SK-N-MC (cell line): ENCODE measurements around the gene TMEM131L.
"Not testable (repeated sequence)": the region's sequence is repeated elsewhere in the genome, so short reads cannot be mapped to it uniquely, and the experiment has no call there.

ENCODE experiments used
- DNase-seq: peaks from one replicate; pipeline ENCODE4 v3.0.0-alpha.2; 2011; ENCODE audit warnings: low read depth, low spot score
- H3K27ac ChIP-seq: fragments of 200-600 bp; sonication (generic); 2 replicates; pipeline ENCODE4 v1.5.1; 2016; ENCODE audit warnings: mixed run types
- H3K36me3 ChIP-seq: fragments of 200-600 bp; sonication (generic); 2 replicates; pipeline ENCODE4 v1.6.1; 2017; ENCODE audit warnings: antibody characterized with exemption, low read length, mixed read lengths; ENCODE audit not compliant: insufficient read depth
- H3K4me3 ChIP-seq: fragments of 200-600 bp; sonication (generic); 2 replicates; pipeline ENCODE4 v1.5.1; 2016
- H3K9ac ChIP-seq: fragments of 200-600 bp; sonication (generic); 2 replicates; pipeline ENCODE4 v1.8.0; 2017; ENCODE audit warnings: mixed run types, mixed read lengths; ENCODE audit not compliant: insufficient read length
- H3K9me3 ChIP-seq: fragments of 200-600 bp; sonication (generic); 2 replicates; pipeline ENCODE4 v1.6.1; 2017; ENCODE audit warnings: low read depth, mild to moderate bottlenecking, antibody characterized with exemption, low read length, moderate library complexity, mixed read lengths
- EZH2 ChIP-seq: fragments of 200-600 bp; sonication (generic); IDR thresholded peaks from one replicate; pipeline ENCODE4 v1.6.1; 2017; ENCODE audit warnings: antibody characterized with exemption
- FOXP2 ChIP-seq: optimal IDR thresholded peaks from 2 replicates; pipeline ENCODE3; 2011; ENCODE audit warnings: mild to moderate bottlenecking, moderate library complexity; ENCODE audit not compliant: insufficient read depth; ENCODE audit errors: extremely low read length, control extremely low read depth
- POLR2AphosphoS5 ChIP-seq: IDR thresholded peaks from 2 replicates; pipeline ENCODE4 v1.6.1; 2012; ENCODE audit warnings: mild to moderate bottlenecking, low read depth, low read length, borderline replicate concordance

TMEM131L gene

GRCh38 chr4:153541456-153542096 is 75.4 kb downstream of the TMEM131L start:
- H3K36me3 ChIP-seq, result no peaks in the 10 kb centered on the region
- no peak for DNase-seq
- no peak overlapping the region for H3K4me3 ChIP-seq
- no peak overlapping the region for H3K9ac ChIP-seq
- H3K9me3 ChIP-seq, result no peaks in the 10 kb centered on the region
- no peak for TF ChIP-seq POLR2AphosphoS5
- no peak for TF ChIP-seq EZH2
- TF ChIP-seq FOXP2, result no peak
- no peak overlapping the region for H3K27ac ChIP-seq

GRCh38 chr4:153542131-153542530 is 76.0 kb downstream of the TMEM131L start:
- no peaks in the 10 kb centered on the region for H3K36me3 ChIP-seq
- DNase-seq, result no peak
- H3K9me3 ChIP-seq, result no peaks in the 10 kb centered on the region
- no peak overlapping the region for H3K4me3 ChIP-seq
- H3K27ac ChIP-seq, result no peak overlapping the region
- H3K9ac ChIP-seq, result no peak overlapping the region
- TF ChIP-seq FOXP2 (no peak), EZH2 (no peak), POLR2AphosphoS5 (no peak)

- no peak for DNase-seq
- Histone ChIP-seq H3K4me3 (no peak overlapping the region), H3K36me3 (no peaks in the 10 kb centered on the region), H3K9ac (no peak overlapping the region), H3K27ac (no peak overlapping the region), H3K9me3 (no peaks in the 10 kb centered on the region)
- TF ChIP-seq FOXP2 (no peak), EZH2 (no peak), POLR2AphosphoS5 (no peak)
Observed at GRCh38 chr4:153542834-153543233, 76.7 kb downstream of the TMEM131L start.

- Histone ChIP-seq H3K4me3 (no peak overlapping the region), H3K9ac (no peak overlapping the region), H3K36me3 (no peaks in the 10 kb centered on the region), H3K27ac (no peak overlapping the region), H3K9me3 (no peaks in the 10 kb centered on the region)
- DNase-seq, result no peak
- no peak for TF ChIP-seq FOXP2
- no peak for TF ChIP-seq POLR2AphosphoS5
- no peak for TF ChIP-seq EZH2
Observed at GRCh38 chr4:153543351-153543750, 77.2 kb downstream of the TMEM131L start.

- Histone ChIP-seq H3K4me3 (no peak overlapping the region), H3K9ac (no peak overlapping the region), H3K36me3 (0 out of 2 replicates have a peak, but pooled peaks cover 2% of the 10 kb centered on the region), H3K27ac (peak overlapping the region; percentile 67; the same call in 1 of the 2 replicates), H3K9me3 (no peaks in the 10 kb centered on the region)
- TF ChIP-seq FOXP2 (no peak), POLR2AphosphoS5 (no peak), EZH2 (no peak)
- no peak for DNase-seq
Observed at GRCh38 chr4:153545822-153546221, 79.7 kb downstream of the TMEM131L start.

GRCh38 chr4:153546280-153546679 is 80.1 kb downstream of the TMEM131L start:
- H3K27ac ChIP-seq, result peak overlapping the region; percentile 67
- H3K36me3 ChIP-seq, result 0 out of 2 replicates have a peak, but pooled peaks cover 3% of the 10 kb centered on the region
- DNase-seq, result no peak
- H3K9ac ChIP-seq, result no peak overlapping the region
- no peak for TF ChIP-seq FOXP2
- TF ChIP-seq EZH2, result no peak
- no peak for TF ChIP-seq POLR2AphosphoS5
- peak overlapping the region; percentile 24; the same call in 1 of the 2 replicates for H3K4me3 ChIP-seq
- H3K9me3 ChIP-seq, result no peaks in the 10 kb centered on the region

- no peak overlapping the region for H3K27ac ChIP-seq
- no peak for DNase-seq
- H3K4me3 ChIP-seq, result no peak overlapping the region
- 0 out of 2 replicates have a peak, but pooled peaks cover 3% of the 10 kb centered on the region for H3K36me3 ChIP-seq
- H3K9me3 ChIP-seq, result no peaks in the 10 kb centered on the region
- H3K9ac ChIP-seq, result no peak overlapping the region
- TF ChIP-seq POLR2AphosphoS5 (no peak), EZH2 (no peak), FOXP2 (no peak)
Observed at GRCh38 chr4:153547520-153547919, 81.4 kb downstream of the TMEM131L start.

GRCh38 chr4:153548907-153549306 is 82.7 kb downstream of the TMEM131L start:
- not testable (repeated sequence) for H3K36me3 ChIP-seq, H3K4me3 ChIP-seq

GRCh38 chr4:153549405-153549804 is 83.2 kb downstream of the TMEM131L start:
- no peak overlapping the region; the same call in 1 of the 2 replicates for H3K27ac ChIP-seq
- no peak for DNase-seq
- H3K9me3 ChIP-seq, result no peaks in the 10 kb centered on the region
- TF ChIP-seq FOXP2 (no peak), POLR2AphosphoS5 (no peak), EZH2 (no peak)
- H3K9ac ChIP-seq, result no peak overlapping the region
- H3K36me3 ChIP-seq, result 0 out of 2 replicates have a peak, but pooled peaks cover 3% of the 10 kb centered on the region
- H3K4me3 ChIP-seq, result no peak overlapping the region

More at GRCh38 chr4:153548907-153549306, 82.7 kb downstream of the TMEM131L start:
- not testable (repeated sequence) for H3K27ac ChIP-seq, H3K9ac ChIP-seq, H3K9me3 ChIP-seq, DNase-seq
